Psoas muscle (tissue), 8 donors: ENCODE measurements around the gene BCL7B. TPM values are rescaled to one million over a fixed set of nuclear protein-coding genes. Genes with fewer than 3 reads are reported as not detected.
"Not testable (repeated sequence)": the region's sequence is repeated elsewhere in the genome, so short reads cannot be mapped to it uniquely, and the experiment has no call there.

Source experiments
- ATAC-seq, 4 donors: fragments of 200-7000 bp; cut with Tn5 transposase; one replicate each; pipeline ENCODE4 v1.9.1; 2020; ENCODE audit warnings: moderate library complexity in 3 of 4, mild to moderate bottlenecking in 2 of 4
- DNase-seq, 2 donors: peaks; one replicate each; pipeline ENCODE4 v3.0.0-alpha.2; 2020
- H3K27ac ChIP-seq: fragments of 200-600 bp; one replicate; pipeline ENCODE4 v1.8.0; 2022
- H3K27me3 ChIP-seq, 3 donors: fragments of 200-600 bp in 1 of 3; one replicate each; pipeline versions ENCODE4 v1.6.1 to v1.8.0; 2013 to 2022; ENCODE audit warnings: low read length in 2 of 3, mild to moderate bottlenecking in 2 of 3, moderate library complexity in 1 of 3; ENCODE audit not compliant: insufficient read depth in 3 of 3
- H3K36me3 ChIP-seq, 2 donors: fragments of 200-600 bp in 1 of 2; one replicate each; pipeline versions ENCODE4 v1.6.1 to v1.8.0; 2013 to 2022; ENCODE audit warnings: low read depth in 1 of 2, mild to moderate bottlenecking in 1 of 2, moderate library complexity in 1 of 2; ENCODE audit not compliant: insufficient read depth in 1 of 2
- H3K4me1 ChIP-seq: fragments of 200-600 bp; one replicate; pipeline ENCODE4 v1.8.0; 2022
- H3K4me3 ChIP-seq: fragments of 200-600 bp; one replicate; pipeline ENCODE4 v1.8.0; 2022; ENCODE audit warnings: mild to moderate bottlenecking
- H3K9me3 ChIP-seq: fragments of 200-600 bp; one replicate; pipeline ENCODE4 v1.8.0; 2022
- CTCF ChIP-seq: fragments of 200-600 bp; IDR thresholded peaks from one replicate; pipeline ENCODE4 v1.8.0; 2022; ENCODE audit warnings: antibody characterized with exemption
- WGBS, 3 donors: extraction: QIAGEN DNeasy Blood & Tissue Kit; methylation state at CpG; one replicate each; pipeline versions ENCODE4 v1.1.6 to v1.1.7; 2013; 5-methylcytosine and 5-hydroxymethylcytosine counted together
- intact Hi-C, 2 donors: fragments of 100-400 bp; cut with DNase I; formaldehyde crosslinking; loops; one replicate each; pipeline versions ENCODE4 v1.11.0 to v1.14.2; 2022
- polyA plus RNA-seq, 3 donors: library from polyadenylated mRNA; stranded (reverse); fragments of 200-250 nt; gene quantifications; one replicate each; pipeline ENCODE4 v1.2.3, GENCODE V29; 2013
- total RNA-seq, 4 donors: library from RNA; stranded (reverse); fragmentation: NEBNext Ultra II Directional in 2 of 4; extraction: Animal tissue kit (Norgen Biotek cat#: 25700) in 2 of 4; gene quantifications; one replicate each; pipeline versions ENCODE4 v1.2.1 to v1.2.4, GENCODE V29; 2021 to 2023
- donor health status: healthy with polysubstance abuse.
- donor health status: DM: no; HTN: no; CAD: no; lungs with moderate emphysema.
- donor health status: Bipolar disorder and iron deficiency.
- donor health status: healthy.
- donor health status: DM: yes; HTN: yes; CAD: no.
- donor health status: DM: no; HTN: no; CAD: no.
- donor health status: DM: no; HTN: no; CAD: no.
- donor health status: DM: yes; HTN: yes; CAD: no.

BCL7B gene
- total and polyA plus RNA-seq, 7 donors, result 55.8 to 130 (median 91.9) TPM

- intact Hi-C loops, result no loop called here
- TF ChIP-seq CTCF, result no peak
- no peaks in the 10 kb centered on the region for H3K27me3 ChIP-seq
- H3K27ac ChIP-seq, result no peak overlapping the region
- no peak for DNase-seq
- no peak overlapping the region for H3K4me3 ChIP-seq
- 90 to 92% (median 90%) methylated on average over 16 of the region's 16 CpGs for WGBS, 3 donors
- H3K9me3 ChIP-seq, result no peaks in the 10 kb centered on the region
- H3K36me3 ChIP-seq, result peaks cover 8 to 90% of the 10 kb centered on the region in 2 donors
- no peaks in the 10 kb centered on the region for H3K4me1 ChIP-seq
- ATAC-seq, result no peak
These were observed 20.4 kb downstream of the BCL7B start for GRCh38 chr7:73537051-73537450.

GRCh38 chr7:73536479-73536878, 21.0 kb downstream of the BCL7B start:
- intact Hi-C loops, result no loop called here

GRCh38 chr7:73535918-73536317, 21.6 kb downstream of the BCL7B start:
- DNase-seq, intact Hi-C loops, H3K9me3 ChIP-seq, H3K27me3 ChIP-seq, H3K4me3 ChIP-seq, H3K27ac ChIP-seq, ATAC-seq, H3K4me1 ChIP-seq: not testable (repeated sequence)
- H3K36me3 ChIP-seq, result peaks cover 8 to 78% of the 10 kb centered on the region in 2 donors
- WGBS, 3 donors, result 87 to 95% (median 93%) methylated on average over 7 of the region's 7 CpGs

More at GRCh38 chr7:73536479-73536878, 21.0 kb downstream of the BCL7B start:
- Histone ChIP-seq H3K4me3 (no peak overlapping the region), H3K27ac (no peak overlapping the region), H3K4me1 (no peaks in the 10 kb centered on the region), H3K9me3 (no peaks in the 10 kb centered on the region), H3K36me3 (peaks cover 8 to 84% of the 10 kb centered on the region in 2 donors), H3K27me3 (no peaks in the 10 kb centered on the region)
- no peak for TF ChIP-seq CTCF
- no peak for DNase-seq
- no peak for ATAC-seq
- WGBS, 3 donors, result 74 to 88% (median 83%) methylated on average over 5 of the region's 5 CpGs

- 81 to 88% (median 84%) methylated on average over 9 of the region's 9 CpGs for WGBS, 3 donors
- ATAC-seq, result no peak
- Histone ChIP-seq H3K4me3 (no peak overlapping the region), H3K27me3 (no peaks in the 10 kb centered on the region), H3K27ac (no peak overlapping the region), H3K4me1 (no peaks in the 10 kb centered on the region), H3K36me3 (peaks cover 6 to 56% of the 10 kb centered on the region in 2 donors), H3K9me3 (no peaks in the 10 kb centered on the region)
- DNase-seq, result no peak
- intact Hi-C loops, result no loop called here
- TF ChIP-seq CTCF, result no peak
These were observed 23.7 kb downstream of the BCL7B start for GRCh38 chr7:73533742-73534141.

- intact Hi-C loops, result no loop called here
- Histone ChIP-seq H3K4me3 (no peak overlapping the region), H3K9me3 (no peaks in the 10 kb centered on the region), H3K27ac (no peak overlapping the region), H3K4me1 (no peaks in the 10 kb centered on the region), H3K36me3 (peaks cover 5 to 41% of the 10 kb centered on the region in 2 donors), H3K27me3 (no peaks in the 10 kb centered on the region)
- no peak for ATAC-seq
- DNase-seq, result no peak
- no peak for TF ChIP-seq CTCF
- WGBS, 3 donors, result 96 to 98% (median 97%) methylated on average over 6 of the region's 6 CpGs
These were observed 25.3 kb downstream of the BCL7B start for GRCh38 chr7:73532224-73532623.
